K562 (cell line): ENCODE measurements around the gene SLAMF6. TPM values are rescaled to one million over a fixed set of nuclear protein-coding genes. Genes with fewer than 3 reads are reported as not detected.

Source experiments
- ELF4 ChIP-seq: fragments of 450-650 bp; formaldehyde crosslinking; IDR thresholded peaks from 2 replicates; pipeline ENCODE4 v1.4.0; 2022; ENCODE audit warnings: missing genetic modification characterization
- FOXM1 ChIP-seq, 2 experiments: fragments of 450-650 bp in 1 of 2; sonication (generic) in 1 of 2; formaldehyde crosslinking in 1 of 2; IDR thresholded peaks; 2 replicates each; pipeline versions ENCODE4 v1.6.1 to v1.9.0; 2017 to 2022; ENCODE audit warnings: low read depth in 2 of 2, mild to moderate bottlenecking in 2 of 2, missing genetic modification reagents in 1 of 2, moderate library complexity in 1 of 2
- HDAC1 ChIP-seq, 2 experiments: fragments of 450-650 bp; IDR thresholded peaks; 2 replicates each; pipeline ENCODE4 v1.6.1; 2016 to 2017; ENCODE audit warnings: inconsistent platforms in 1 of 2, mild to moderate bottlenecking in 1 of 2, moderate library complexity in 1 of 2
- HDGF ChIP-seq: fragments of 450-650 bp; IDR thresholded peaks from 2 replicates; pipeline ENCODE4 v1.6.1; 2016
- KDM4B ChIP-seq, 2 experiments: fragments of 450-650 bp in 1 of 2; sonication (generic) in 1 of 2; IDR thresholded peaks; 2 replicates each; pipeline ENCODE4 v1.6.1; 2016 to 2017; ENCODE audit warnings: borderline replicate concordance in 2 of 2, antibody characterized with exemption in 1 of 2, low read depth in 1 of 2, mild to moderate bottlenecking in 1 of 2
- MYNN ChIP-seq, 2 experiments: sonication (generic); formaldehyde crosslinking in 1 of 2; IDR thresholded peaks; 2 replicates each; pipeline versions ENCODE4 v1.5.0 to v1.6.1; 2016 to 2020; ENCODE audit warnings: antibody characterized with exemption in 1 of 2, missing genetic modification reagents in 1 of 2
- NCOR1 ChIP-seq: fragments of 450-650 bp; IDR thresholded peaks from 2 replicates; pipeline ENCODE4 v1.6.1; 2016; ENCODE audit warnings: mild to moderate bottlenecking, moderate library complexity
- PHB ChIP-seq: fragments of 250-450 bp; sonication (Bioruptor Pico); IDR thresholded peaks from 2 replicates; pipeline ENCODE4 v1.5.0; 2021
- SFPQ ChIP-seq: fragments of 200-400 bp; formaldehyde crosslinking; IDR thresholded peaks from 2 replicates; pipeline ENCODE4 v1.6.1; 2017; ENCODE audit warnings: mild to moderate bottlenecking, low read depth, low read length, moderate library complexity
- SIN3B ChIP-seq: fragments of 450-650 bp; IDR thresholded peaks from 2 replicates; pipeline ENCODE4 v1.6.1; 2017; ENCODE audit warnings: low read depth, mild to moderate bottlenecking, moderate library complexity
- SPI1 ChIP-seq: IDR thresholded peaks from 2 replicates; pipeline ENCODE4 v1.6.1; 2011; ENCODE audit warnings: low read depth, low read length, control low read depth, borderline replicate concordance
- SRSF1 ChIP-seq: fragments of 200-400 bp; formaldehyde crosslinking; IDR thresholded peaks from 2 replicates; pipeline ENCODE4 v1.6.1; 2017; ENCODE audit warnings: mild to moderate bottlenecking, low read depth, low read length, moderate library complexity
- TCF7L2 ChIP-seq: fragments of 150-350 bp; IDR thresholded peaks from 2 replicates; pipeline ENCODE4 v1.6.1; 2016; ENCODE audit warnings: low read depth, mild to moderate bottlenecking, low read length, moderate library complexity
- THRB ChIP-seq: fragments of 450-650 bp; formaldehyde crosslinking; conservative IDR thresholded peaks from 2 replicates; pipeline ENCODE4 v1.4.0; 2022; ENCODE audit warnings: mild to moderate bottlenecking, missing genetic modification characterization
- XRCC5 ChIP-seq: fragments of 200-400 bp; formaldehyde crosslinking; IDR thresholded peaks from 2 replicates; pipeline ENCODE4 v1.6.1; 2017; ENCODE audit warnings: low read depth, mild to moderate bottlenecking, low read length
- YBX1 ChIP-seq: fragments of 450-650 bp; IDR thresholded peaks from 2 replicates; pipeline ENCODE4 v1.7.1; 2016; ENCODE audit warnings: mild to moderate bottlenecking
- ZFPM2 ChIP-seq: fragments of 250-450 bp; sonication (Bioruptor Pico); IDR thresholded peaks from 2 replicates; pipeline ENCODE4 v1.5.1; 2022; ENCODE audit warnings: mild to moderate bottlenecking
- ZNF212 ChIP-seq: fragments of 450-650 bp; formaldehyde crosslinking; IDR thresholded peaks from 2 replicates; pipeline ENCODE4 v1.4.0; 2020; ENCODE audit warnings: mild to moderate bottlenecking
- ZNF347 ChIP-seq: fragments of 450-650 bp; formaldehyde crosslinking; IDR thresholded peaks from 2 replicates; pipeline ENCODE4 v1.4.0; 2020; ENCODE audit warnings: low read depth, mild to moderate bottlenecking, moderate library complexity
- ZNF41 ChIP-seq: fragments of 250-450 bp; sonication (Bioruptor Pico); conservative IDR thresholded peaks from 2 replicates; pipeline ENCODE4 v1.4.0; 2020; ENCODE audit warnings: mild to moderate bottlenecking
- ZNF589 ChIP-seq: fragments of 200-800 bp; sonication (Bioruptor generic); IDR thresholded peaks from 2 replicates; pipeline ENCODE4 v1.6.1; 2016; ENCODE audit warnings: low read depth, missing genetic modification characterization, missing compliant biosample characterization
- ZNF785 ChIP-seq: fragments of 250-450 bp; sonication (Bioruptor Pico); IDR thresholded peaks from 2 replicates; pipeline ENCODE4 v1.4.0; 2020; ENCODE audit warnings: mild to moderate bottlenecking
- ZNF830 ChIP-seq: fragments of 250-450 bp; sonication (Bioruptor Pico); IDR thresholded peaks from 2 replicates; pipeline ENCODE4 v1.5.0; 2021; ENCODE audit warnings: mild to moderate bottlenecking
- polyA plus RNA-seq, 8 experiments: library from polyadenylated mRNA; depleted of rRNA in 4 of 8; stranded (reverse) in 5 of 8; unstranded in 3 of 8; fragments of >200 nt; fragmentation: Nextera tagmentation in 2 of 8; fragmentation: Illumina TruSeq in 1 of 8; extraction: Ambion mirVana in 2 of 8; extraction: Trizol in 1 of 8; gene quantifications; 2 replicates each; pipeline versions ENCODE4 v1.2.1 to v1.2.3, GENCODE V29; 2011 to 2014; ENCODE audit warnings: inconsistent platforms in 1 of 8, missing spikeins in 1 of 8
- total RNA-seq, 7 experiments: library from RNA; depleted of rRNA in 6 of 7; stranded (reverse); fragments of >200 nt in 6 of 7; fragmentation: Illumina TruSeq in 2 of 7; extraction: Trizol in 2 of 7; gene quantifications; 2 replicates each; pipeline versions ENCODE4 v1.2.1 to v1.2.3, GENCODE V29; 2011 to 2021; ENCODE audit warnings: low replicate concordance in 1 of 7
- TF ChIP-seq, protein P1 (sequence below): fragments of 450-650 bp; conservative IDR thresholded peaks from 2 replicates; pipeline ENCODE4 v1.6.1; 2016; ENCODE audit warnings: missing genetic modification characterization, low read depth, mild to moderate bottlenecking, control low read depth, missing compliant biosample characterization
- TF ChIP-seq, protein P2 (sequence below): fragments of 450-650 bp; formaldehyde crosslinking; IDR thresholded peaks from 2 replicates; pipeline ENCODE4 v1.4.0; 2020; ENCODE audit warnings: mild to moderate bottlenecking, moderate library complexity

Gene SLAMF6
- total and polyA plus RNA-seq, 9 of the 15 experiments (the other 6 are each of a cell fraction or from before 2014, with no cell fraction given) = 0.56 to 4.8 (median 1.1) TPM

DNA sequence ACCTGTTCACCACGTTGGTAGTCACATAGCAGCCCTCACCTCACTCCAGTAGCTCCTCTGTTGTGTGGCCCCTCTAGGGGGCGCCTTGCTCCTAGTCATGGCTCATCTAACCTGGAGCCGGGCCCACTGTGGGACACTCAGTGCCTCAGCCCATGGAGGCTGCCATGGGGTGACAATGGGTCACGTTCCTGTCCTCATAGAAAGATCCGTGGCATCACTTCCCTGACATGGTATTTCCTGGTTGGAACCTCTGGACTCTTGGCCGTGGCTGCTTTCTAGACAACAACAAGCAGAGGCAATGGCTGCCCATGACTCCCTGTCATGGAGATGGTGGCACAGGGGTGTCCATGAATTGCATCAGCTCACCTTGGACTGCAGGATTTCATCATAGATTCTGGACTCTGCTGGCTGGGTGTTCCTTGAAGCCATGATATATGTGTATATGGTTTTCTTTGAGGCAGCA, 27.5 kb upstream of the SLAMF6 start (continued):
- TF ChIP-seq, protein P1, sequence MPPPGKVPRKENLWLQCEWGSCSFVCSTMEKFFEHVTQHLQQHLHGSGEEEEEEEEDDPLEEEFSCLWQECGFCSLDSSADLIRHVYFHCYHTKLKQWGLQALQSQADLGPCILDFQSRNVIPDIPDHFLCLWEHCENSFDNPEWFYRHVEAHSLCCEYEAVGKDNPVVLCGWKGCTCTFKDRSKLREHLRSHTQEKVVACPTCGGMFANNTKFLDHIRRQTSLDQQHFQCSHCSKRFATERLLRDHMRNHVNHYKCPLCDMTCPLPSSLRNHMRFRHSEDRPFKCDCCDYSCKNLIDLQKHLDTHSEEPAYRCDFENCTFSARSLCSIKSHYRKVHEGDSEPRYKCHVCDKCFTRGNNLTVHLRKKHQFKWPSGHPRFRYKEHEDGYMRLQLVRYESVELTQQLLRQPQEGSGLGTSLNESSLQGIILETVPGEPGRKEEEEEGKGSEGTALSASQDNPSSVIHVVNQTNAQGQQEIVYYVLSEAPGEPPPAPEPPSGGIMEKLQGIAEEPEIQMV (tag) = no peak; the same call in 1 of the 2 replicates
- TF ChIP-seq, protein P2, sequence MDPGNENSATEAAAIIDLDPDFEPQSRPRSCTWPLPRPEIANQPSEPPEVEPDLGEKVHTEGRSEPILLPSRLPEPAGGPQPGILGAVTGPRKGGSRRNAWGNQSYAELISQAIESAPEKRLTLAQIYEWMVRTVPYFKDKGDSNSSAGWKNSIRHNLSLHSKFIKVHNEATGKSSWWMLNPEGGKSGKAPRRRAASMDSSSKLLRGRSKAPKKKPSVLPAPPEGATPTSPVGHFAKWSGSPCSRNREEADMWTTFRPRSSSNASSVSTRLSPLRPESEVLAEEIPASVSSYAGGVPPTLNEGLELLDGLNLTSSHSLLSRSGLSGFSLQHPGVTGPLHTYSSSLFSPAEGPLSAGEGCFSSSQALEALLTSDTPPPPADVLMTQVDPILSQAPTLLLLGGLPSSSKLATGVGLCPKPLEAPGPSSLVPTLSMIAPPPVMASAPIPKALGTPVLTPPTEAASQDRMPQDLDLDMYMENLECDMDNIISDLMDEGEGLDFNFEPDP (CRISPR knock-in tag) = no peak
- TF ChIP-seq ZNF589 (CRISPR knock-in tag) (peak; percentile 96), YBX1 (no peak), ZNF830 (no peak), NCOR1 (no peak), FOXM1 (IDR thresholded peaks at IDR 0.05; ENCODE audit: low read depth) (no peak), FOXM1 (CRISPR knock-in tag; IDR thresholded peaks at IDR 0.05; ENCODE audit: low read depth) (no peak), ZNF347 (no peak), SIN3B (no peak), XRCC5 (no peak), HDGF (no peak), ZNF785 (CRISPR knock-in tag) (no peak), HDAC1 (IDR thresholded peaks at IDR 0.05) (no peak), PHB (no peak), ZNF41 (CRISPR knock-in tag) (no peak; the same call in 1 of the 2 replicates), SFPQ (no peak), SRSF1 (no peak), ZNF212 (CRISPR knock-in tag) (0 out of 2 replicates have a peak, but pooled peaks have one; percentile 14), TCF7L2 (no peak), ELF4 (CRISPR knock-in tag) (no peak), KDM4B (IDR thresholded peaks at IDR 0.05; ENCODE audit: borderline replicate concordance in 2 of 2, low read depth in 1 of 2) (no peak), ZFPM2 (CRISPR knock-in tag) (no peak), SPI1 (no peak), THRB (CRISPR knock-in tag) (peak; percentile 28; the same call in 1 of the 2 replicates), MYNN (IDR thresholded peaks at IDR 0.05) (no peak), MYNN (CRISPR knock-in tag; IDR thresholded peaks at IDR 0.05) (no peak)
